Pons (tissue), 1 donor: Measurements from ENCODE around the gene FMO4.
"Not testable (repeated sequence)": the region's sequence is repeated elsewhere in the genome, so short reads cannot be mapped to it uniquely, and the experiment has no call there.

Experiments used
- DNase-seq: peaks from one replicate; pipeline ENCODE4 v3.0.0-alpha.2; 2016; ENCODE audit warnings: low spot score

FMO4 gene

DNA sequence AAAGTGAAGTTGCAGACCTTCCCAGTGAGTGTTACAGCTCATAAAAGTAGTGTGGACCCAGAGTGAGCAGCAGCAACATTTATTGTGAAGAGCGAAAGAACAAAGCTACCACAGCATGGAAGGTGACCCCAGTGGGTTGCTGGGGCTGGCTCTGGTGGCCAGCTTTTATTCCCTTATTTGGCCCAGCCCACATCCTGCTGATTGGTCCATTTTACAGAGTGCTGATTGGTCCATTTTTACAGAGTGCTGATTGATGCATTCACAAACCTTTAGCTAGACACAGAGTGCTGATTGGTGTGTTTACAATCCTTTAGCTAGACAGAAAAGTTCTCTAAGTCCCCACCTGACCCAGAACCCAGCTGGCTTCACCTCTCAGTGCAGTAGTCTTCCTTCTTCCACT lies 76.8 kb downstream of the FMO4 start:
- DNase-seq: not testable (repeated sequence)
